GM12892 (cell line): ENCODE data around the gene MIER1.
A peak's percentile ranks its signal among the peaks of the same experiment; 100 is the strongest.

ENCODE experiments used
- DNase-seq: peaks from one replicate; pipeline ENCODE4 v3.0.0; 2011; ENCODE audit not compliant: insufficient read length
- FAIRE-seq: peaks from 2 replicates; lab custom pipeline; 2011; peaks lifted over from hg19 to GRCh38; lab: Jason Lieb, UNC
- POLR2A ChIP-seq: IDR thresholded peaks from 2 replicates; pipeline ENCODE4 v1.6.1; 2011; ENCODE audit warnings: low read depth, low read length, control low read depth
- POLR2AphosphoS5 ChIP-seq: IDR thresholded peaks from 2 replicates; pipeline ENCODE4 v1.6.1; 2011; ENCODE audit warnings: low read depth, low read length, control low read depth
- TAF1 ChIP-seq: IDR thresholded peaks from 2 replicates; pipeline ENCODE4 v1.6.1; 2011; ENCODE audit warnings: low read depth, mild to moderate bottlenecking, control low read depth, low read length, borderline replicate concordance

MIER1 gene

GRCh38 chr1:66981679-66982078, 56.9 kb downstream of the MIER1 start:
- DNase-seq (no peak), FAIRE-seq (no peak)
- TF ChIP-seq TAF1 = no peak
- no peak for TF ChIP-seq POLR2AphosphoS5

- no peak for TF ChIP-seq POLR2A
- TF ChIP-seq POLR2AphosphoS5 = no peak
- DNase-seq = no peak
- FAIRE-seq = peak; percentile 46
These were observed 57.9 kb downstream of the MIER1 start for GRCh38 chr1:66982561-66983260.

- TF ChIP-seq POLR2AphosphoS5 = no peak
- peak; percentile 78 for FAIRE-seq
- DNase-seq = no peak
These were observed 59.7 kb downstream of the MIER1 start for GRCh38 chr1:66984491-66984890.

GRCh38 chr1:66985835-66986234, 61.0 kb downstream of the MIER1 start:
- TF ChIP-seq POLR2AphosphoS5 = no peak
- TF ChIP-seq POLR2A = no peak
- TF ChIP-seq TAF1 = no peak
- DNase-seq (no peak), FAIRE-seq (no peak)

- no peak for FAIRE-seq
- no peak for TF ChIP-seq POLR2AphosphoS5
- DNase-seq = no peak
These were observed 68.3 kb downstream of the MIER1 start for GRCh38 chr1:66993076-66993475.

GRCh38 chr1:66996018-66996682, 71.4 kb downstream of the MIER1 start:
- TF ChIP-seq POLR2AphosphoS5 (no peak), POLR2A (no peak), TAF1 (no peak)
- FAIRE-seq (peak; percentile 94), DNase-seq (peak; percentile 5)

- DNase-seq (no peak), FAIRE-seq (no peak)
- TF ChIP-seq POLR2AphosphoS5 (no peak), TAF1 (no peak), POLR2A (no peak)
These were observed 74.2 kb downstream of the MIER1 start for GRCh38 chr1:66998972-66999371.

- FAIRE-seq (no peak), DNase-seq (no peak)
- TF ChIP-seq POLR2A = no peak
- no peak for TF ChIP-seq POLR2AphosphoS5
- TF ChIP-seq TAF1 = no peak
These were observed 75.0 kb downstream of the MIER1 start for GRCh38 chr1:66999640-67000400.

- FAIRE-seq = no peak
- no peak for DNase-seq
- TF ChIP-seq POLR2A = no peak
- no peak for TF ChIP-seq TAF1
- no peak for TF ChIP-seq POLR2AphosphoS5
These were observed 77.1 kb downstream of the MIER1 start for GRCh38 chr1:67001682-67002425.

GRCh38 chr1:67004176-67004575, 79.4 kb downstream of the MIER1 start:
- DNase-seq (no peak), FAIRE-seq (no peak)
- TF ChIP-seq TAF1 (no peak), POLR2AphosphoS5 (no peak), POLR2A (no peak)

GRCh38 chr1:67005068-67005467, 80.3 kb downstream of the MIER1 start:
- FAIRE-seq (no peak), DNase-seq (no peak)
- TF ChIP-seq POLR2AphosphoS5 (no peak), TAF1 (no peak), POLR2A (no peak)

- DNase-seq (no peak), FAIRE-seq (no peak)
- no peak for TF ChIP-seq TAF1
- no peak for TF ChIP-seq POLR2AphosphoS5
- TF ChIP-seq POLR2A = no peak
These were observed 85.0 kb downstream of the MIER1 start for GRCh38 chr1:67009792-67010191.
